ENCODE data around the gene MIEF2.

DNA sequence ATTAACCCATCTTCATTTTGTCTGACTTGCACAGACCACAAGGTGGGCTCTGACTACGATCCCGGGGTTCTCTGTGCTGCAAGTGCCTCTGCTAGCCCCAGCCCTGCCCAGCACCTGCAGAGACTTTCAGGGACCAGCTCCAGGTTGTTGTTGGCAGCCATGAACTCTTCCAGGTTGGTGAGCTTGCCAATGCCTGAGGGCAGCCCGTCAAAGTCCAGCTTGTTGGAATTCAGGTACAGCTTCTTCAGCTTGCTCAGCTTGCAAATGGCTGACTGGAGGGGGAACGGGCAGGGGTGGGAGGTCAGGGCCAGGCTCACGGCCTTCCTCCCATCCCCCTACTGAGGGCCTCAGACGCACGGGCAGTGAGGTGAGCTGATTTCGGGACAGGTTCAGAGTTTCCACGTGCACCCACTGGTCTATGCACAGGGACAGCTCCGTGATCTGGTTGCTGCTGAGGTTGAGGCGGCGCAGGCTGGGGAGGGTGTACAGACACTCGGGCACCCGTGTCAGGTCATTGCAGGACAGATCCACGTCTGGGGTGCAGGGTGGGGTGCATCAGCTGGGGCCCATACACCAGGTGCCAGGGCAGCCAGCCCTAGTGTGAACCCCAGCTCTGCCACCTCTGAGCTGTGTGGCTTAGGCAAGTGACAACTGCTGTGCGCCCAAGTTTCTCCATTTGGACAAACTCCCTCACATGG is 7.1 kb upstream of the MIEF2 start:
- no peak for TF ChIP-seq CTCF (conservative IDR thresholded peaks at IDR 0.05)
- TF ChIP-seq EZH2 (IDR thresholded peaks at IDR 0.05; ENCODE audit: low read depth), result no peak
